Inferior parietal cortex (tissue), 1 donor: Measurements from ENCODE around the gene LUZP1.

ENCODE experiments used
- DNase-seq: peaks from one replicate; pipeline ENCODE4 v3.0.0-alpha.2; 2016; ENCODE audit errors: extremely low spot score

LUZP1 gene

GRCh38 chr1:23116921-23117699 is 51.5 kb downstream of the LUZP1 start:
- no peak for DNase-seq

- no peak for DNase-seq
Measured at GRCh38 chr1:23116216-23116836, 52.3 kb downstream of the LUZP1 start.

GRCh38 chr1:23114424-23115079 is 54.1 kb downstream of the LUZP1 start:
- DNase-seq: no peak

- no peak for DNase-seq
Measured at GRCh38 chr1:23111600-23112535, 56.8 kb downstream of the LUZP1 start.

GRCh38 chr1:23110391-23110790 is 58.3 kb downstream of the LUZP1 start:
- no peak for DNase-seq

GRCh38 chr1:23108918-23109533 is 59.6 kb downstream of the LUZP1 start:
- no peak for DNase-seq

GRCh38 chr1:23103001-23103889 is 65.4 kb downstream of the LUZP1 start:
- no peak for DNase-seq

- no peak for DNase-seq
Measured at GRCh38 chr1:23102289-23102688, 66.4 kb downstream of the LUZP1 start.

GRCh38 chr1:23101887-23102286 is 66.8 kb downstream of the LUZP1 start:
- DNase-seq: no peak

- DNase-seq: no peak
Measured at GRCh38 chr1:23101101-23101827, 67.4 kb downstream of the LUZP1 start.

GRCh38 chr1:23100074-23100748 is 68.4 kb downstream of the LUZP1 start:
- DNase-seq: no peak

GRCh38 chr1:23099171-23099536 is 69.5 kb downstream of the LUZP1 start:
- DNase-seq: peak; percentile 44

GRCh38 chr1:23098463-23099170 is 70.0 kb downstream of the LUZP1 start:
- peak; percentile 89 for DNase-seq

GRCh38 chr1:23097316-23097715 is 71.3 kb downstream of the LUZP1 start:
- no peak for DNase-seq

- DNase-seq: no peak
Measured at GRCh38 chr1:23092447-23092846, 76.2 kb downstream of the LUZP1 start.

GRCh38 chr1:23091545-23091944 is 77.1 kb downstream of the LUZP1 start:
- no peak for DNase-seq

GRCh38 chr1:23090056-23090455 is 78.6 kb downstream of the LUZP1 start:
- no peak for DNase-seq

GRCh38 chr1:23088027-23088426 is 80.6 kb downstream of the LUZP1 start:
- no peak for DNase-seq
